Large intestine (tissue), 3 donors: Measurements from ENCODE around the gene CFAP43. TPM values are rescaled to one million over a fixed set of nuclear protein-coding genes. Genes with fewer than 3 reads are reported as not detected.
A peak's percentile ranks its signal among the peaks of the same experiment; 100 is the strongest.
"Not testable (repeated sequence)": the region's sequence is repeated elsewhere in the genome, so short reads cannot be mapped to it uniquely, and the experiment has no call there.

Source experiments
- DNase-seq, 2 donors: peaks; one replicate each; pipeline versions ENCODE4 v3.0.0 to v3.0.0-alpha.2; 2013
- H3K27ac ChIP-seq: one replicate; pipeline ENCODE4 v1.5.1; 2013; ENCODE audit warnings: low read length
- H3K27me3 ChIP-seq: 2 replicates; pipeline ENCODE4 v1.6.1; 2013; ENCODE audit warnings: low read length; ENCODE audit not compliant: control insufficient read depth, insufficient read depth
- H3K36me3 ChIP-seq: 2 replicates; pipeline ENCODE4 v1.6.1; 2013; ENCODE audit warnings: low read length; ENCODE audit not compliant: control insufficient read depth, insufficient read depth
- H3K4me1 ChIP-seq: one replicate; pipeline ENCODE4 v1.6.1; 2013; ENCODE audit warnings: low read length; ENCODE audit not compliant: control insufficient read depth, insufficient read depth
- H3K4me3 ChIP-seq: one replicate; pipeline ENCODE4 v1.5.1; 2013; ENCODE audit warnings: low read length
- H3K9me3 ChIP-seq: one replicate; pipeline ENCODE4 v1.6.1; 2013; ENCODE audit warnings: mild to moderate bottlenecking, low read depth, low read length, moderate library complexity; ENCODE audit not compliant: control insufficient read depth
- WGBS: methylation state at CpG from one replicate; pipeline ENCODE4 v1.1.5; 2013; ENCODE audit warnings: low lambda C conversion rate; ENCODE audit not compliant: insufficient coverage; 5-methylcytosine and 5-hydroxymethylcytosine counted together
- polyA plus RNA-seq: library from polyadenylated mRNA; unstranded; fragments of 120-200 nt; gene quantifications from one replicate; pipeline ENCODE4 v1.2.1, GENCODE V29; 2013

CFAP43 gene
- polyA plus RNA-seq, 1 donor: 5.6 TPM

GRCh38 chr10:104256335-104256961 is 24.3 kb upstream of the CFAP43 start:
- H3K27me3 ChIP-seq: no peaks in the 10 kb centered on the region
- peak overlapping the region; percentile 95 for H3K27ac ChIP-seq
- WGBS: no CpG with 5 or more reads among the region's 1 CpG
- H3K9me3 ChIP-seq: no peaks in the 10 kb centered on the region
- peaks cover 31% of the 10 kb centered on the region for H3K36me3 ChIP-seq
- peak in 1 of 2 donors; percentile 46 for DNase-seq
- peak overlapping the region; percentile 71 for H3K4me3 ChIP-seq
- H3K4me1 ChIP-seq: peaks cover 48% of the 10 kb centered on the region

DNA sequence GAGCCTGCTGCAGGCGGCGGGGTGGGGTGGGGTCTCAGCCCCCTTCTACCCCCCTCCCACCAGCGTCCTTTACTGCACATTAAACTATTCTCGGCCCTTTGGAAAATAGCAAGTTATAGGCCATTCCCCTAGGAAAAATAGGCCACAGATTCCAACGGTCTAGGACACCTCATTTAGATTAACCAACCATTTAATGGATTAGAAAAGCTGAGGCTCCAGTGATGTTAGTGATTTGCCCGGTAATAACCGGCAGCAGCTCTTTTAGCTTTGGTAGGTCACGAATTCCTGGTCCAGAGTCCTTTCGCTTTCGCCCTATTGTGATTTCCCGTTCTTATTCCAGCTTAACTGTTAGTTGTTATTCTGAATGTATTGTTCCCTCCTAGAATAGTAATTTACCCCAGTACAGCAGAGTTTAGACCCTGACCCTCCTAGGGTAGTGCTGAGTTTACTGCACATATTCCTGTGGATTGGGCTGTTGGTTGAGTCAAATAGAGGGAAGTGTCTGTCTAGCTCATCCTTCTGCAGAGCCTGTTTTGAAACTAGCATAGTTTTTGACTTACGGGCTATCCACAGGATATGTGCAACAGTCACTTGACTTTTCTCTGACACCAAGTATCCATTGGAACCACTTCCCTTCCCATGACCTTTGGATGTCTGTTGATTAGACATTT is 23.3 kb upstream of the CFAP43 start:
- H3K27me3 ChIP-seq: no peaks in the 10 kb centered on the region
- DNase-seq: peak in 1 of 2 donors; percentile 77
- peaks cover 55% of the 10 kb centered on the region for H3K4me1 ChIP-seq
- peak overlapping the region; percentile 71 for H3K4me3 ChIP-seq
- H3K36me3 ChIP-seq: peaks cover 22% of the 10 kb centered on the region
- peak overlapping the region; percentile 95 for H3K27ac ChIP-seq
- WGBS: 8% methylated on average over 5 of the region's 12 CpGs
- H3K9me3 ChIP-seq: no peaks in the 10 kb centered on the region

- peaks cover 57% of the 10 kb centered on the region for H3K4me1 ChIP-seq
- WGBS: no CpG with 5 or more reads among the region's 69 CpGs
- peak in 1 of 2 donors; percentile 75 for DNase-seq
These were observed 22.5 kb upstream of the CFAP43 start, which contains the start of gene GSTO1 for GRCh38 chr10:104254493-104255310. Gene GSTO1 (plus strand): TSS chr10:104254892. CDS start chr10:104254929, 37 bp downstream.

GRCh38 chr10:104253606-104254410 is 21.6 kb upstream of the CFAP43 start:
- Histone ChIP-seq H3K36me3 (peaks cover 10% of the 10 kb centered on the region), H3K27me3 (no peaks in the 10 kb centered on the region), H3K9me3 (no peaks in the 10 kb centered on the region), H3K4me3 (peak overlapping the region; percentile 71), H3K4me1 (peaks cover 50% of the 10 kb centered on the region), H3K27ac (peak overlapping the region; percentile 95)
- DNase-seq: peak in 1 of 2 donors; percentile 34
- 30% methylated on average over 4 of the region's 10 CpGs for WGBS

More at GRCh38 chr10:104254493-104255310, 22.5 kb upstream of the CFAP43 start, which contains the start of gene GSTO1:
- Histone ChIP-seq H3K27me3 (no peaks in the 10 kb centered on the region), H3K4me3 (peak within 1 kb of the TSS; percentile 71), H3K9me3 (no peaks in the 10 kb centered on the region), H3K27ac (peak within 1 kb of the TSS; percentile 95), H3K36me3 (peaks cover 16% of the 10 kb centered on the region)

DNA sequence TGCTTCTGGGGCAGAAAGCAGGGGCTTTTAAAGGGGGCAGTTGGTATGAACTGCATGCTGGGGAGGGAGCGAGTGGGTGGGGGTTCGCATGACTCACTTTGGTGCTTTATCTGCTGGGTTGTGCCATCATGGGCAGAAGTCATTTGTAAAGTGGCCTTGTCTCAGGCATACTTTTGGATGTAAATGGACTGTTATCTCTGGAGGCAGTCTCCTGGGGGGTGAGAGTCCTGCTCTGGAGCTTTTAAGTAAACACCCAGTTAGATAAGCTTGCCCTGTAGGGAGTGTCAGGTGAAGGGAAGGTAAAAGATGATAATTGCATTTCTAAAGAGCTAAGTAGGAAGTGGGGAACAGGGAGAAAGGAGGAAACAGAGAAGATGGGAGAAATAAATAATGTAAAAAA is 20.9 kb upstream of the CFAP43 start:
- Histone ChIP-seq H3K36me3 (peaks cover 6% of the 10 kb centered on the region), H3K4me1 (peaks cover 43% of the 10 kb centered on the region), H3K4me3 (no peak overlapping the region), H3K27me3 (no peaks in the 10 kb centered on the region), H3K9me3 (no peaks in the 10 kb centered on the region), H3K27ac (peak overlapping the region; percentile 95)
- WGBS: no CpG with 5 or more reads among the region's 2 CpGs
- DNase-seq: peak; percentile 90 to 95

DNA sequence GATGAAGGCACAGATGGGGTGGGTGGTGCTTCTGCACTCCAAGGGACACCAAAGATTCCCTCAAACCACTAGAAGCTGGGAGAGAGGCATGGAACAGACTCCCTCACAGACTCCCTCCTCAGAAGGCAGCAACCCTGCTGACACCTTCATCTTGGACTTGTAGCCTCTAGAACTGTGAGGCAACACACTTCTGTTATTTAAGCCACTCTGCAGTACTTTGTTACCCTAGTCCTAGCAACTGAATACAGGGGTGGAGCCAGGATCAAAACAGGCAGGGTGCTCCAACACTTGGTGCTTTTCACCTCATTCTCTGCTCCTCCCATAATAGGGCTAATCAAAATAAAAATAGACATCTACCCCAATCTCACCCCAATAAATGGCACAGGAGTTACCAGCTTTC is 20.2 kb upstream of the CFAP43 start:
- Histone ChIP-seq H3K4me1 (peaks cover 40% of the 10 kb centered on the region), H3K27ac (peak overlapping the region; percentile 81), H3K27me3 (no peaks in the 10 kb centered on the region), H3K36me3 (peaks cover 1% of the 10 kb centered on the region), H3K4me3 (no peak overlapping the region), H3K9me3 (no peaks in the 10 kb centered on the region)
- peak in 1 of 2 donors; percentile 75 for DNase-seq

DNA sequence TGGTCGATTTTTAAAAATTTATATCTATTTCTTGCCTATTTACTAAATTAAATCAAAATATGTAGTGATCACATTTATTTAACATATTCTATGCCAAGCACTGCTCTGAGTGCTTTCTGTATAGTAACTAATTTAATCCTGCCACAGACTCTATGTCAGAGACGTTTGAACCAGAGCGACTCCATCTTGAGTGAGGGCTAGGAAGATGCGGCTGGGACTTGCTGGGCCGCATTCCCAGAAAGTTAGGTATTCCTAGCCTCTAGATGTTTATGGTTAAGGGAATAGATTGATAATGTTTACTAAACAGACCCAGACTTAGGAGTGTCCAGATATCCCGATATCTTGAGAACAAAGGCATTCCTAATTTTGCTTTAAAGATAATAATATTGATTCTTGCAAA is 19.3 kb upstream of the CFAP43 start:
- Histone ChIP-seq H3K4me3 (no peak overlapping the region), H3K4me1 (peaks cover 40% of the 10 kb centered on the region), H3K9me3 (peaks cover 3% of the 10 kb centered on the region), H3K27me3 (no peaks in the 10 kb centered on the region), H3K36me3 (no peaks in the 10 kb centered on the region), H3K27ac (peak overlapping the region; percentile 75)
- WGBS: 100% methylated on average over 1 of the region's 6 CpGs
- no peak for DNase-seq

DNA sequence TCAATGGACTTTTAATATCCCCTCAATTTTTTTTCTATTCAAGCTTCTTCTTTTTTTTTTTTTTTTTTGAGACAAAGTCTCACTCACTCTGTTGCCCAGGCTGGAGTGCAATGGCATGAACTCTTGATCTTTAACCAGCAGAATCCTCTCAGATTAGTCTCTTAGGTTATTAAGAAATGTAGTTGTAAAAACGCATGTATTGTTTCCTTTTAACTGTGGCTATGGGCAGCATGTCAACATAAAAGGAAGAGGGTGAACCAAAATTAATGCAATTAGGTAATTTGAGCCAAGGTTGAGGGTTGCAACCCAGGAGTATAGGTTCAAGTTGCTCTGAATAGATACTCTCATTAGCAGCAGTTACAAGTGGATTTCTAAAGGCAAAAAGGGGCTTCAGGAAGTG is 18.2 kb upstream of the CFAP43 start:
- no CpG with 5 or more reads among the region's 1 CpG for WGBS
- Histone ChIP-seq H3K4me3 (no peak overlapping the region), H3K4me1 (peaks cover 40% of the 10 kb centered on the region)

DNA sequence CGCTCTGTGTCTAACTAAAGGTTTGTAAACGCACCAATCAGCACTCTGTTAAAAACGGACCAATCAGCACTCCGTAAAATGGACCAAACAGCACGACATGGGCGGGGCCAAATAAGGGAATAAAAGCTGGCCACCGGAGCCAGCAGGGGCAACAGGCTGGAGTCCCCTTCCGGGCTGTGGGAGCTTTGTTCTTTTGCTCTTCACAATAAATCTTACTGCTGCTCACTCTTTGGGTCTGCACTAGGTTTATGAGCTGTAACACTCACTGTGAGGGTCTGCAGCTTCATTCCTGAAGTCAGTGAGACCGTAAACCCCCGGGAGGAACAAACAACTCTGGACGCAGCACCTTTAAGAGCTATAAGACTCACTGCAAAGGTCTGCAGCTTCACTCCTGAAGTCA is 16.8 kb upstream of the CFAP43 start:
- H3K27ac ChIP-seq, H3K36me3 ChIP-seq, H3K9me3 ChIP-seq, H3K4me3 ChIP-seq, DNase-seq, H3K27me3 ChIP-seq: not testable (repeated sequence)
- peaks cover 37% of the 10 kb centered on the region for H3K4me1 ChIP-seq
- 100% methylated on average over 1 of the region's 11 CpGs for WGBS

More for the DNA sequence above, 18.2 kb upstream of the CFAP43 start:
- Histone ChIP-seq H3K27ac (peak overlapping the region; percentile 75), H3K36me3 (no peaks in the 10 kb centered on the region), H3K9me3 (peaks cover 4% of the 10 kb centered on the region), H3K27me3 (no peaks in the 10 kb centered on the region)
- DNase-seq: peak in 1 of 2 donors; percentile 77
